ENCODE data around the gene SLF2. TPM values are rescaled to one million over a fixed set of nuclear protein-coding genes. Genes with fewer than 3 reads are reported as not detected.

The SLF2 gene
- total and polyA plus RNA-seq, 2 of the 8 experiments (the other 6 are each of a cell fraction or from before 2014, with no cell fraction given): 5.5 to 20.9 TPM

- TF ChIP-seq CHD7 (IDR thresholded peaks at IDR 0.05; ENCODE audit: insufficient replicate concordance, low read length) (no peak), EP300 (IDR thresholded peaks at IDR 0.05; ENCODE audit: borderline replicate concordance in 1 of 2, low read depth in 2 of 2, low read length in 2 of 2) (no peak), CREB1 (IDR thresholded peaks at IDR 0.05) (no peak), SP4 (IDR thresholded peaks at IDR 0.05; ENCODE audit: low read length) (no peak), E2F6 (IDR thresholded peaks at IDR 0.05) (no peak), POU5F1 (IDR thresholded peaks at IDR 0.05; ENCODE audit: low read depth, low read length) (no peak), RXRA (IDR thresholded peaks at IDR 0.05; ENCODE audit: insufficient read depth, low read depth, low read length) (no peak), SIRT6 (IDR thresholded peaks at IDR 0.05; ENCODE audit: low read length) (no peak)
Observed at GRCh38 chr10:101006593-101007098, 93.9 kb downstream of the SLF2 start (continued).
